ENCODE measurements around the gene PCGF6.
"Not testable (repeated sequence)": the region's sequence is repeated elsewhere in the genome, so short reads cannot be mapped to it uniquely, and the experiment has no call there.

The PCGF6 gene

GRCh38 chr10:103360791-103361190, 9.9 kb upstream of the PCGF6 start:
- H3K4me1 ChIP-seq (ENCODE audit: control insufficient read depth in 2 of 2, insufficient read depth in 1 of 2, low read depth in 1 of 2, low read length in 2 of 2); H3K4me2 ChIP-seq (ENCODE audit: insufficient read depth, low read length, poor library complexity, severe bottlenecking); H2BK120ac ChIP-seq (ENCODE audit: low read depth, low read length); H3K27ac ChIP-seq (replicated peaks; ENCODE audit: low read length); H3K4ac ChIP-seq (ENCODE audit: low read length); DNase-seq (ENCODE audit: low spot score); H3K9me3 ChIP-seq (replicated peaks in 1 of 2; ENCODE audit: control insufficient read depth in 2 of 2, insufficient read depth in 1 of 2, low read depth in 1 of 2, low read length in 2 of 2); H3K23ac ChIP-seq (ENCODE audit: low read depth, low read length, poor library complexity); H2BK12ac ChIP-seq (ENCODE audit: low read length); H2AFZ ChIP-seq (ENCODE audit: low read length); H3K79me1 ChIP-seq (ENCODE audit: low read depth, low read length); H3K27me3 ChIP-seq (ENCODE audit: control insufficient read depth in 3 of 3, insufficient read depth in 3 of 3, low read depth in 1 of 3, low read length in 3 of 3); H2BK15ac ChIP-seq (ENCODE audit: low read length); H3K18ac ChIP-seq (ENCODE audit: low read length); H2AK5ac ChIP-seq (ENCODE audit: low read depth, low read length); H2BK5ac ChIP-seq (ENCODE audit: low read length); H4K91ac ChIP-seq (ENCODE audit: low read depth, low read length, poor library complexity); H3K14ac ChIP-seq (ENCODE audit: low read length); H4K8ac ChIP-seq (ENCODE audit: low read depth, low read length); H3K4me3 ChIP-seq (ENCODE audit: low read length in 2 of 2); H3K36me3 ChIP-seq (replicated peaks in 1 of 2; ENCODE audit: control insufficient read depth in 2 of 2, insufficient read depth in 2 of 2, low read length in 2 of 2); H3K9ac ChIP-seq (ENCODE audit: low read depth, low read length, poor library complexity): not testable (repeated sequence)
- no CpG with 5 or more reads among the region's 9 CpGs for WGBS, 2 donors (ENCODE audit: extremely low coverage in 2 of 2, insufficient read length in 2 of 2, insufficient replicate concordance in 1 of 2)

- H3K4me3 ChIP-seq (ENCODE audit: low read length in 2 of 2); H3K4me2 ChIP-seq (ENCODE audit: insufficient read depth, low read length, poor library complexity, severe bottlenecking); H2BK120ac ChIP-seq (ENCODE audit: low read depth, low read length); H3K9ac ChIP-seq (ENCODE audit: low read depth, low read length, poor library complexity); H2AK5ac ChIP-seq (ENCODE audit: low read depth, low read length); H3K36me3 ChIP-seq (replicated peaks in 1 of 2; ENCODE audit: control insufficient read depth in 2 of 2, insufficient read depth in 2 of 2, low read length in 2 of 2); H2BK15ac ChIP-seq (ENCODE audit: low read length); H3K27ac ChIP-seq (replicated peaks; ENCODE audit: low read length); H3K27me3 ChIP-seq (ENCODE audit: control insufficient read depth in 3 of 3, insufficient read depth in 3 of 3, low read depth in 1 of 3, low read length in 3 of 3); H2AFZ ChIP-seq (ENCODE audit: low read length); H2BK12ac ChIP-seq (ENCODE audit: low read length); H3K9me3 ChIP-seq (replicated peaks in 1 of 2; ENCODE audit: control insufficient read depth in 2 of 2, insufficient read depth in 1 of 2, low read depth in 1 of 2, low read length in 2 of 2); H3K14ac ChIP-seq (ENCODE audit: low read length); H2BK5ac ChIP-seq (ENCODE audit: low read length); DNase-seq (ENCODE audit: low spot score); H3K4ac ChIP-seq (ENCODE audit: low read length); H3K79me1 ChIP-seq (ENCODE audit: low read depth, low read length); H3K18ac ChIP-seq (ENCODE audit: low read length); H3K23ac ChIP-seq (ENCODE audit: low read depth, low read length, poor library complexity); H3K4me1 ChIP-seq (ENCODE audit: control insufficient read depth in 2 of 2, insufficient read depth in 1 of 2, low read depth in 1 of 2, low read length in 2 of 2); H4K8ac ChIP-seq (ENCODE audit: low read depth, low read length); H4K91ac ChIP-seq (ENCODE audit: low read depth, low read length, poor library complexity): not testable (repeated sequence)
- no CpG with 5 or more reads among the region's 4 CpGs for WGBS, 2 donors (ENCODE audit: extremely low coverage in 2 of 2, insufficient read length in 2 of 2, insufficient replicate concordance in 1 of 2)
Measured at GRCh38 chr10:103359493-103359892, 8.6 kb upstream of the PCGF6 start.

- Histone ChIP-seq H2BK120ac (ENCODE audit: low read depth, low read length) (no peak overlapping the region), H3K4me1 (ENCODE audit: control insufficient read depth in 2 of 2, insufficient read depth in 1 of 2, low read depth in 1 of 2, low read length in 2 of 2) (peaks cover 0 to 2% of the 10 kb centered on the region in 2 donors), H3K18ac (ENCODE audit: low read length) (no peak overlapping the region), H3K23ac (ENCODE audit: low read depth, low read length, poor library complexity) (no peak overlapping the region), H3K27ac (replicated peaks; ENCODE audit: low read length) (no peak overlapping the region), H3K9ac (ENCODE audit: low read depth, low read length, poor library complexity) (no peak overlapping the region), H2AK5ac (ENCODE audit: low read depth, low read length) (no peak overlapping the region), H2BK5ac (ENCODE audit: low read length) (no peak overlapping the region), H3K36me3 (replicated peaks in 1 of 2; ENCODE audit: control insufficient read depth in 2 of 2, insufficient read depth in 2 of 2, low read length in 2 of 2) (no peaks in the 10 kb centered on the region), H4K8ac (ENCODE audit: low read depth, low read length) (no peak overlapping the region), H4K91ac (ENCODE audit: low read depth, low read length, poor library complexity) (no peak overlapping the region), H3K9me3 (replicated peaks in 1 of 2; ENCODE audit: control insufficient read depth in 2 of 2, insufficient read depth in 1 of 2, low read depth in 1 of 2, low read length in 2 of 2) (no peaks in the 10 kb centered on the region), H3K14ac (ENCODE audit: low read length) (no peak overlapping the region), H3K27me3 (ENCODE audit: control insufficient read depth in 3 of 3, insufficient read depth in 3 of 3, low read depth in 1 of 3, low read length in 3 of 3) (no peaks in the 10 kb centered on the region), H3K4ac (ENCODE audit: low read length) (no peak overlapping the region), H2AFZ (ENCODE audit: low read length) (no peak overlapping the region), H3K79me1 (ENCODE audit: low read depth, low read length) (no peaks in the 10 kb centered on the region), H2BK15ac (ENCODE audit: low read length) (no peak overlapping the region), H3K4me2 (ENCODE audit: insufficient read depth, low read length, poor library complexity, severe bottlenecking) (no peak overlapping the region), H2BK12ac (ENCODE audit: low read length) (no peak overlapping the region), H3K4me3 (ENCODE audit: low read length in 2 of 2) (no peak overlapping the region)
- DNase-seq (ENCODE audit: low spot score), result no peak
- WGBS, 2 donors (ENCODE audit: extremely low coverage in 2 of 2, insufficient read length in 2 of 2, insufficient replicate concordance in 1 of 2), result no CpG with 5 or more reads among the region's 5 CpGs
Measured at GRCh38 chr10:103355906-103356599, 5.1 kb upstream of the PCGF6 start.

GRCh38 chr10:103354567-103354966, 3.6 kb upstream of the PCGF6 start:
- not testable (repeated sequence) for H3K4ac ChIP-seq (ENCODE audit: low read length); H3K4me3 ChIP-seq (ENCODE audit: low read length in 2 of 2); H4K8ac ChIP-seq (ENCODE audit: low read depth, low read length); H2BK15ac ChIP-seq (ENCODE audit: low read length); H2BK120ac ChIP-seq (ENCODE audit: low read depth, low read length); H3K27ac ChIP-seq (replicated peaks; ENCODE audit: low read length); H3K4me1 ChIP-seq (ENCODE audit: control insufficient read depth in 2 of 2, insufficient read depth in 1 of 2, low read depth in 1 of 2, low read length in 2 of 2); H3K79me1 ChIP-seq (ENCODE audit: low read depth, low read length); H3K9ac ChIP-seq (ENCODE audit: low read depth, low read length, poor library complexity); H2BK12ac ChIP-seq (ENCODE audit: low read length); H3K9me3 ChIP-seq (replicated peaks in 1 of 2; ENCODE audit: control insufficient read depth in 2 of 2, insufficient read depth in 1 of 2, low read depth in 1 of 2, low read length in 2 of 2); H3K18ac ChIP-seq (ENCODE audit: low read length); H3K27me3 ChIP-seq (ENCODE audit: control insufficient read depth in 3 of 3, insufficient read depth in 3 of 3, low read depth in 1 of 3, low read length in 3 of 3); H3K14ac ChIP-seq (ENCODE audit: low read length); H3K36me3 ChIP-seq (replicated peaks in 1 of 2; ENCODE audit: control insufficient read depth in 2 of 2, insufficient read depth in 2 of 2, low read length in 2 of 2); H3K4me2 ChIP-seq (ENCODE audit: insufficient read depth, low read length, poor library complexity, severe bottlenecking); DNase-seq (ENCODE audit: low spot score); H2BK5ac ChIP-seq (ENCODE audit: low read length); H2AFZ ChIP-seq (ENCODE audit: low read length); H4K91ac ChIP-seq (ENCODE audit: low read depth, low read length, poor library complexity); H3K23ac ChIP-seq (ENCODE audit: low read depth, low read length, poor library complexity); H2AK5ac ChIP-seq (ENCODE audit: low read depth, low read length)
- no CpG with 5 or more reads among the region's 4 CpGs for WGBS, 2 donors (ENCODE audit: extremely low coverage in 2 of 2, insufficient read length in 2 of 2, insufficient replicate concordance in 1 of 2)

Measured in neuronal stem cell (in vitro differentiated cells).